A549 (cell line): ENCODE data around the gene RARA. TPM values are rescaled to one million over a fixed set of nuclear protein-coding genes. Genes with fewer than 3 reads are reported as not detected.

Experiments
- ATAC-seq, 2 experiments: fragments of 200-7000 bp in 1 of 2; fragments of >200 bp in 1 of 2; cut with Nextera tagmentation in 1 of 2; cut with Tn5 transposase in 1 of 2; 3 replicates each; pipeline versions ENCODE4 v1.8.0 to v1.9.1; 2018 to 2020; ENCODE audit warnings: mild to moderate bottlenecking in 1 of 2, moderate library complexity in 1 of 2
- CTCF ChIA-PET: fragments of 300-600 bp; sonication (Branson Sonifier 250); formaldehyde crosslinking; extraction: SDS; loops from one replicate; lab custom pipeline; 2021; ENCODE audit warnings: antibody characterized with exemption, inconsistent platforms; lab: Yijun Ruan, JAX
- POLR2A ChIA-PET: fragments of 350-600 bp; formaldehyde crosslinking; extraction: SDS; loops from one replicate; lab custom pipeline; 2021; ENCODE audit warnings: antibody characterized with exemption, inconsistent platforms; lab: Yijun Ruan, JAX
- DNase-seq, 2 experiments: peaks; one replicate each; pipeline versions ENCODE4 v3.0.0 to v3.0.0-alpha.2; 2011 to 2016; ENCODE audit warnings: low read depth in 1 of 2, low spot score in 1 of 2
- FAIRE-seq: peaks from 2 replicates; lab custom pipeline; 2011; peaks lifted over from hg19 to GRCh38; lab: Jason Lieb, UNC
- H3K27ac ChIP-seq, 2 experiments: fragments of >200 bp; sonication (Bioruptor Twin); formaldehyde crosslinking; 3 replicates each; pipeline ENCODE4 v1.5.1; 2016 to 2017
- H3K4me1 ChIP-seq: fragments of >200 bp; sonication (Bioruptor Twin); formaldehyde crosslinking; 3 replicates; pipeline ENCODE4 v1.6.1; 2016
- H3K4me2 ChIP-seq: fragments of >200 bp; sonication (Bioruptor Twin); formaldehyde crosslinking; 3 replicates; pipeline ENCODE4 v1.6.1; 2016
- H3K4me3 ChIP-seq: fragments of >200 bp; sonication (Bioruptor Twin); formaldehyde crosslinking; 3 replicates; pipeline ENCODE4 v1.5.1; 2016
- H3K9me3 ChIP-seq: fragments of >200 bp; sonication (Bioruptor Twin); formaldehyde crosslinking; 3 replicates; pipeline ENCODE4 v1.6.1; 2016
- BHLHE40 ChIP-seq: IDR thresholded peaks from 2 replicates; pipeline ENCODE4 v1.6.1; 2012; ENCODE audit warnings: low read depth, low read length, inconsistent platforms
- CBX2 ChIP-seq: fragments of 200-600 bp; sonication (generic); IDR thresholded peaks from 2 replicates; pipeline ENCODE4 v1.6.1; 2016; ENCODE audit warnings: low read depth, mild to moderate bottlenecking, borderline replicate concordance
- CHD4 ChIP-seq: fragments of 200-600 bp; sonication (generic); IDR thresholded peaks from 2 replicates; pipeline ENCODE4 v1.6.1; 2016; ENCODE audit warnings: antibody characterized with exemption, mild to moderate bottlenecking, borderline replicate concordance
- EP300 ChIP-seq, 2 experiments: fragments of >200 bp; sonication (Bioruptor Twin); formaldehyde crosslinking; IDR thresholded peaks; 2 replicates in 1 of 2; 3 replicates in 1 of 2; pipeline ENCODE4 v1.6.1; 2016 to 2017
- GATA3 ChIP-seq: IDR thresholded peaks from 2 replicates; pipeline ENCODE4 v1.6.1; 2012; ENCODE audit warnings: borderline replicate concordance
- HDAC2 ChIP-seq: fragments of 200-600 bp; sonication (generic); IDR thresholded peaks from 2 replicates; pipeline ENCODE4 v1.6.1; 2016
- HEYL ChIP-seq: fragments of 250-450 bp; sonication (Bioruptor Pico); IDR thresholded peaks from 2 replicates; pipeline ENCODE4 v1.8.0; 2021; ENCODE audit warnings: mild to moderate bottlenecking, moderate library complexity
- HOXB13 ChIP-seq: fragments of 250-450 bp; sonication (Bioruptor Pico); IDR thresholded peaks from 2 replicates; pipeline ENCODE4 v1.5.0; 2020; ENCODE audit warnings: low read depth, mild to moderate bottlenecking, moderate library complexity
- JUNB ChIP-seq: fragments of >200 bp; sonication (Bioruptor Twin); formaldehyde crosslinking; IDR thresholded peaks from 2 replicates; pipeline ENCODE4 v1.6.1; 2016
- KDM1A ChIP-seq: fragments of 200-600 bp; sonication (generic); IDR thresholded peaks from 2 replicates; pipeline ENCODE4 v1.6.1; 2016; ENCODE audit warnings: low read depth, mild to moderate bottlenecking
- MAZ ChIP-seq: fragments of 150-350 bp; IDR thresholded peaks from 2 replicates; pipeline ENCODE4 v1.6.1; 2014; ENCODE audit warnings: antibody characterized with exemption, low read depth, low read length, borderline replicate concordance
- POLR2A ChIP-seq: IDR thresholded peaks from 2 replicates; pipeline ENCODE4 v1.6.1; 2012; ENCODE audit warnings: mild to moderate bottlenecking, low read length
- RCOR1 ChIP-seq: fragments of 150-350 bp; IDR thresholded peaks from 2 replicates; pipeline ENCODE4 v1.6.1; 2014; ENCODE audit warnings: antibody characterized with exemption, low read length, low read depth
- SMC3 ChIP-seq: fragments of >200 bp; sonication (Bioruptor Twin); formaldehyde crosslinking; IDR thresholded peaks from 3 replicates; pipeline ENCODE4 v1.6.1; 2018; ENCODE audit warnings: inconsistent platforms
- SREBF2 ChIP-seq: fragments of 450-650 bp; IDR thresholded peaks from 2 replicates; pipeline ENCODE4 v1.6.1; 2014; ENCODE audit warnings: mild to moderate bottlenecking, moderate library complexity
- TP53 ChIP-seq: fragments of 250-450 bp; sonication (Bioruptor Pico); IDR thresholded peaks from 2 replicates; pipeline ENCODE4 v1.5.0; 2021; ENCODE audit warnings: mild to moderate bottlenecking, moderate library complexity
- ZC3H11A ChIP-seq: fragments of 450-650 bp; IDR thresholded peaks from 2 replicates; pipeline ENCODE4 v1.6.1; 2014; ENCODE audit warnings: antibody characterized with exemption, mild to moderate bottlenecking
- ZFP36 ChIP-seq: fragments of 450-650 bp; IDR thresholded peaks from 2 replicates; pipeline ENCODE4 v1.6.1; 2014; ENCODE audit warnings: borderline replicate concordance; ENCODE audit not compliant: partially characterized antibody
- ZNF302 ChIP-seq: fragments of 250-450 bp; sonication (Bioruptor Pico); IDR thresholded peaks from 2 replicates; pipeline ENCODE4 v1.9.0; 2021; ENCODE audit warnings: inconsistent platforms, mild to moderate bottlenecking, moderate library complexity
- WGBS: methylation state at CpG from one replicate; pipeline ENCODE4 v1.1.6; 2017; ENCODE audit errors: missing lambda C conversion rate; 5-methylcytosine and 5-hydroxymethylcytosine counted together
- polyA plus RNA-seq, 4 experiments: library from polyadenylated mRNA; depleted of rRNA in 3 of 4; stranded (reverse); fragments of >200 nt; fragmentation: RNase III in 1 of 4; extraction: RNeasy Plus Mini Kit Qiagen cat#74134 plus additional on column Dnase treatment in 1 of 4; gene quantifications; 2 replicates in 3 of 4; 3 replicates in 1 of 4; pipeline ENCODE4 v1.2.3, GENCODE V29; 2011 to 2017
- TF ChIP-seq, protein P1 (sequence below): fragments of 450-650 bp; IDR thresholded peaks from 2 replicates; pipeline ENCODE4 v1.6.1; 2014; ENCODE audit warnings: antibody characterized with exemption
- TF ChIP-seq, protein P2 (sequence below): IDR thresholded peaks from 2 replicates; pipeline ENCODE4 v1.6.1; 2012
- TF ChIP-seq, protein P3 (sequence below): fragments of >200 bp; sonication (Bioruptor Twin); formaldehyde crosslinking; IDR thresholded peaks from 3 replicates; pipeline ENCODE4 v1.5.1; 2016

The RARA gene
- polyA plus RNA-seq, 2 of the 4 experiments (the other 2 are of a cell fraction), result 8.6 to 17.2 TPM

DNA sequence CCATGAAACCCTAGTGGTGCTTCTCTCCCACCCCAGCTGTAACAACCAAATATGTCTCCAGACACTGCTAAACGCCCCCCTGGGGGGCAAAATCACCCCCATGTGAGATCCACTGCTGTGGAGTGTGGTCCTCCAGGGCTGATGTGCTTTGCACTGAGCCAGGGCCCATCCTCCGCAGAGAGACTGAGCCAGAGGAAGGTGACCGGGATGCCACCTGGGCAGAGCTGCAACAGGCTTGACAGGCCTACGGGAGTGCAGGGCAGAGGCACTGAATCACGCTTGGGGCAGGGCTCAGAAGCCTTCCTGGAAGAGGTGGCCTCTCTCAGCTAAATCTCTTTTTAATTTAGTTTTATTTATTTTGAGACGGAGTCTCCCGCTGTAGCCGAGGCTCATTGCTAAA, 51.1 kb downstream of the RARA start:
- H3K4me2 ChIP-seq, result no peak overlapping the region
- no peak for FAIRE-seq
- H3K4me1 ChIP-seq, result peaks cover 36% of the 10 kb centered on the region
- no peak for DNase-seq
- no peak for ATAC-seq
- ChIA-PET CTCF (interaction anchor here (0.6 to 40.3 kb wide), 14 partner anchors 16 to 1303 kb away, joined by 3 to 2395 read pairs (median 6); partner anchors contain the start of genes CDC6, RARA and TOP2A), POLR2A (no interaction called here)
- 76% methylated on average over 8 of the region's 8 CpGs for WGBS
- peak overlapping the region in 1 of 2 experiments; percentile 78; a peak in 4 of 6 replicates for H3K27ac ChIP-seq
- TF ChIP-seq ZFP36 (peak; percentile 10), TP53 (CRISPR knock-in tag) (no peak)
- TF ChIP-seq, protein P1, sequence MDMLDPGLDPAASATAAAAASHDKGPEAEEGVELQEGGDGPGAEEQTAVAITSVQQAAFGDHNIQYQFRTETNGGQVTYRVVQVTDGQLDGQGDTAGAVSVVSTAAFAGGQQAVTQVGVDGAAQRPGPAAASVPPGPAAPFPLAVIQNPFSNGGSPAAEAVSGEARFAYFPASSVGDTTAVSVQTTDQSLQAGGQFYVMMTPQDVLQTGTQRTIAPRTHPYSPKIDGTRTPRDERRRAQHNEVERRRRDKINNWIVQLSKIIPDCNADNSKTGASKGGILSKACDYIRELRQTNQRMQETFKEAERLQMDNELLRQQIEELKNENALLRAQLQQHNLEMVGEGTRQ, result no peak
- H3K4me3 ChIP-seq, result no peak overlapping the region
- no peaks in the 10 kb centered on the region for H3K9me3 ChIP-seq

DNA sequence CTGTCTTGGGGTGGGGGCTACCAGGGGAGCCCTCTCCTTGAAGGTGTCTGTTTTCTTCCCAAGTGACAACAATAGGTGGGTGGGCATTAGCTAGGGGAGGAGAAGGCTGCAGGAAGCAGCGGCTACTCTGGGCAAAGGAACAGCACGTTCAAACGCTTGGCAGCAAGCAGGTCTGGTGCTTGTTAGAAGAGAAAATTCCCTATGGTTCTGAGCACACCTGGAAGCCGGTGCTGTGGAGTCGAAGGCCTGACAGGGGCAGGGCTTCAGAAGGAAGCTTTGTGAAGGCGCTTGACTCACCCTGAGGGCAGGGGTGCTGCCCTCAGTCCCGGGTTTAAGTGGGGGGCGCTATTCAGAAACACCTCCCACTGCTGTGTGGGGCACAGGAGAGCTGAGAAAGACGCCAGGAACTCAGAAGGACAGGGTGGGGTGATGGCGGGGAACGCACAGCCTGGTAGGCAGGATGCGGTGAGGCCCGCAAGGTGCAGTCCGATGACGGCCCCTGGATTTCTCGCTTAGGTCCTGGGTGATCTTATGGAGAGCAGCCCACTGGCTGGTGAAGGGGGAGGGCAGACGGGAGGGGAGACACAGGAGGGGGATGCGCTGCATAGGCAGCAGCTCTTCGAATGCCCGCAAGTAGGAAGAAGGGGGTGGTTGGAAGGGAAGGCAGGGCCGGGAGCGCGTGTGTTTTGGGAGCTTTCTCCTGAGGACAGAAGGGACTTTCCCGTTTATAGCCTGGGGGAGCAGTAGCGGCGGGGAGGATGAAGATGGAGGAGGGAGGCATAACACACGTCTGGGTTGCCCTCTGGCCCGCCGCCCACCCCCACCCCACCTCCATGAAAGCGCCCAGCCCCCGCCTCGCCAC, 52.3 kb downstream of the RARA start:
- TF ChIP-seq, protein P2, sequence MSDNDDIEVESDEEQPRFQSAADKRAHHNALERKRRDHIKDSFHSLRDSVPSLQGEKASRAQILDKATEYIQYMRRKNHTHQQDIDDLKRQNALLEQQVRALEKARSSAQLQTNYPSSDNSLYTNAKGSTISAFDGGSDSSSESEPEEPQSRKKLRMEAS, result no peak
- TF ChIP-seq ZNF302 (CRISPR knock-in tag), result no peak
- TF ChIP-seq GATA3, result no peak
- TF ChIP-seq POLR2A, result no peak
- no peak for TF ChIP-seq CHD4
- TF ChIP-seq ZFP36, result no peak
- TF ChIP-seq BHLHE40, result no peak
- TF ChIP-seq JUNB, result no peak
- no peak for TF ChIP-seq HDAC2
- ATAC-seq (no peak), DNase-seq (no peak), FAIRE-seq (no peak)
- ChIA-PET POLR2A (interaction anchor here (1.2 to 2.1 kb wide), 4 partner anchors 57 to 199 kb away, joined by 5 to 14 read pairs (median 9); partner anchors contain the start of gene TOP2A), CTCF (interaction anchor here (0.6 to 40.3 kb wide), 32 partner anchors 8 to 1306 kb away, joined by 3 to 2395 read pairs (median 6); partner anchors contain the start of genes CDC6, RARA and TOP2A)
- WGBS, result 76% methylated on average over 29 of the region's 32 CpGs
- Histone ChIP-seq H3K4me2 (no peak overlapping the region; the same call in 2 of the 3 replicates), H3K4me1 (peaks cover 30% of the 10 kb centered on the region), H3K27ac (peak overlapping the region in 1 of 2 experiments; percentile 95; a peak in 3 of 6 replicates), H3K9me3 (no peaks in the 10 kb centered on the region), H3K4me3 (no peak overlapping the region)

DNA sequence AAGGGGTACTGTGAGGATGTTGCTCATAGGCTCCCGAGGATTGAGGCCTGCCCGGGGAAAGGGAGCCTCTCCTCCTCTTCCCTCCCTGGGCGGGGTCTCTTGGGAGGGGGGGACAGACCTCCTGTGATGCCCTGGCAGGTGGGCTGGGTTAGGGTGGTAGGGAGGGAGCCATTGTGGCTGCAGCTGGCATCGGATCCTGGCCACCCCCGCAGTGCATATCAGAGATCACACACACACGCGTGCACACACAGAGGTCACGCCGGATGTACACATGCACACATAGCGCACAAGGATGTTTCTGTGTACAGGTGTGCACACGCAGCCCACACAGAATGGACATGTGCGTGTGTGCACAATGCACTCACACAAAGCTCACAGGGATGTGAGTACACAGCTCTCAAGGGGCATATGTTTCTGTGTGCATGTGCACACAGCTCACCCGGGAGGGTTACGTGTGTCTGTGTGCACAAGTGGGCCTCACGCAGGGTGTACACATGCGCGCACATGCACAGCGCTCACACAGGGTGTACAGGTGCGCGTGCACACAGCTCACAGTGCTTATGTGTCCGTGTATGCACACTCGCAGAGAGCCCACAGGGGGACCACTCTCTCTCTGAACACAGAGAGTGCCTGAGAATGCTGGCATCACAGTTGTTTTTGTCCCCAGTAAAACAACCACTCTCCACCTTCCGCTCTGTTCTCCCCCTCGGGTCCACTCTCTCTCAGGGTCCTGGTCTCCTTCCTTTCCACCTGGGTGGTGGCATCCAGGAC, 53.1 kb downstream of the RARA start:
- ATAC-seq (peak; percentile 39 to 56), DNase-seq (no peak), FAIRE-seq (peak; percentile 23)
- Histone ChIP-seq H3K4me3 (peak overlapping the region; percentile 61), H3K27ac (peak overlapping the region; percentile 84 to 95), H3K4me2 (peak overlapping the region; percentile 98), H3K9me3 (no peaks in the 10 kb centered on the region), H3K4me1 (peaks cover 30% of the 10 kb centered on the region)
- POLR2A ChIA-PET, result interaction anchor here (0.6 to 2.1 kb wide), 21 partner anchors 10 to 1920 kb away, joined by 3 to 14 read pairs (median 4); partner anchors contain the start of genes EIF1, IGFBP4 and TOP2A
- CTCF ChIA-PET, result interaction anchor here (0.6 to 40.3 kb wide), 41 partner anchors 9 to 1316 kb away, joined by 3 to 2395 read pairs (median 4); partner anchors contain the start of genes CDC6, RARA, TOP2A and WIPF2
- WGBS, result 79% methylated on average over 21 of the region's 24 CpGs
- TF ChIP-seq ZC3H11A (no peak), MAZ (no peak), CHD4 (no peak), KDM1A (peak; percentile 61)

DNA sequence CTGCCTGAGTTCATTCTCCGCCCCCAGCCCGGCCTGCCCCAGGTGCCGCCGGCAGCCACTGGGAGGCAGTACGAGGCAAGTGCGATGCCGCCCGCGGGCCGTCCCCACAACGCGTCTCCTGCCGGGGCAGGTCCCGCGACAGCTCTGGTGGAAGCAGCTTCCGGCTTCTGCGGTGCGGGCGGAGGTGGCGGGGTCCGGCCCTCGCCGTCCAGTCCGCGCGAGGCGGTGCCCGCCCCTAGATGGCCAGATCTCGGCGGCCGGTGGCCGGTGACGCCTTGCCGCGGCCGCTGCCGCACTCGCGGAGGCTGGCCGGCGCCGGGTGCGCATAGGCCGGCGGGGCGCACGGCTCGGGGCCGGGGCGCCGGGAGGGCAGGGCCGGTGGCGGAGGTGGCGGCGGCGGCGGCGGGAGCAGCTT, 53.7 kb downstream of the RARA start:
- peak overlapping the region; percentile 84 to 95 for H3K27ac ChIP-seq
- peak; percentile 93 to 97 for DNase-seq
- peak overlapping the region; percentile 61 for H3K4me3 ChIP-seq
- H3K4me2 ChIP-seq, result peak overlapping the region; percentile 98
- 1% methylated on average over 11 of the region's 58 CpGs for WGBS
- ChIA-PET POLR2A (interaction anchor here (0.6 to 2.1 kb wide), 21 partner anchors 10 to 1920 kb away, joined by 3 to 14 read pairs (median 4); partner anchors contain the start of genes EIF1, IGFBP4 and TOP2A), CTCF (interaction anchor here (0.6 to 40.3 kb wide), 38 partner anchors 9 to 1315 kb away, joined by 3 to 2395 read pairs (median 4); partner anchors contain the start of genes CDC6, RARA, TOP2A and WIPF2)
- no peaks in the 10 kb centered on the region for H3K9me3 ChIP-seq
- ATAC-seq, result peak; percentile 83 to 86
- no peak for FAIRE-seq
- H3K4me1 ChIP-seq, result peaks cover 30% of the 10 kb centered on the region
- no peak for TF ChIP-seq CBX2
- no peak for TF ChIP-seq SREBF2
- peak; percentile 89 for TF ChIP-seq SMC3
- no peak for TF ChIP-seq HOXB13 (CRISPR knock-in tag)
- TF ChIP-seq, protein P3, sequence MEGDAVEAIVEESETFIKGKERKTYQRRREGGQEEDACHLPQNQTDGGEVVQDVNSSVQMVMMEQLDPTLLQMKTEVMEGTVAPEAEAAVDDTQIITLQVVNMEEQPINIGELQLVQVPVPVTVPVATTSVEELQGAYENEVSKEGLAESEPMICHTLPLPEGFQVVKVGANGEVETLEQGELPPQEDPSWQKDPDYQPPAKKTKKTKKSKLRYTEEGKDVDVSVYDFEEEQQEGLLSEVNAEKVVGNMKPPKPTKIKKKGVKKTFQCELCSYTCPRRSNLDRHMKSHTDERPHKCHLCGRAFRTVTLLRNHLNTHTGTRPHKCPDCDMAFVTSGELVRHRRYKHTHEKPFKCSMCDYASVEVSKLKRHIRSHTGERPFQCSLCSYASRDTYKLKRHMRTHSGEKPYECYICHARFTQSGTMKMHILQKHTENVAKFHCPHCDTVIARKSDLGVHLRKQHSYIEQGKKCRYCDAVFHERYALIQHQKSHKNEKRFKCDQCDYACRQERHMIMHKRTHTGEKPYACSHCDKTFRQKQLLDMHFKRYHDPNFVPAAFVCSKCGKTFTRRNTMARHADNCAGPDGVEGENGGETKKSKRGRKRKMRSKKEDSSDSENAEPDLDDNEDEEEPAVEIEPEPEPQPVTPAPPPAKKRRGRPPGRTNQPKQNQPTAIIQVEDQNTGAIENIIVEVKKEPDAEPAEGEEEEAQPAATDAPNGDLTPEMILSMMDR, result peak; percentile 85
- no peak for TF ChIP-seq GATA3
- TF ChIP-seq EP300 (IDR thresholded peaks at IDR 0.05), result no peak
- TF ChIP-seq RCOR1, result no peak
- 0 out of 2 replicates have a peak, but pooled peaks have one; percentile 78 for TF ChIP-seq MAZ
- TF ChIP-seq POLR2A, result peak; percentile 74
- no peak for TF ChIP-seq HEYL (CRISPR knock-in tag)
